ENCODE results near the gene FAF1.
"Not testable (repeated sequence)": the region's sequence is repeated elsewhere in the genome, so short reads cannot be mapped to it uniquely, and the experiment has no call there.

Gene FAF1

DNA sequence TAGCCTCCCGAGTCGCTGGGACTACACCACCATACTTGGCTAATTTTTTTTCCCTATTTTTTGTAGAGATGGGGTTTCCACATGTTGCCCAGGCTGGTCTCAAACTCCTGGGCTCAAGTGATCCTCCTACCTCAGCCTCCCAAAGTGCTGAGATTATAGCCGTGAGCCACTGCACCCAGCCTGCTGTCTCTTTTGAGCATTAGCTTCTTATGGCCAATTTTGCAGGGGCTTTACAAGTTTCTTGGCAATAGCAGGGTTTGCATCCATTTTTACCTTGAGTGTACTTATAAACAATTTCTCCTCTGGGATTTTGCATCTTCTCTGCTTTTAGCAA lies 432.1 kb downstream of the FAF1 start:
- DNase-seq = not testable (repeated sequence)

DNA sequence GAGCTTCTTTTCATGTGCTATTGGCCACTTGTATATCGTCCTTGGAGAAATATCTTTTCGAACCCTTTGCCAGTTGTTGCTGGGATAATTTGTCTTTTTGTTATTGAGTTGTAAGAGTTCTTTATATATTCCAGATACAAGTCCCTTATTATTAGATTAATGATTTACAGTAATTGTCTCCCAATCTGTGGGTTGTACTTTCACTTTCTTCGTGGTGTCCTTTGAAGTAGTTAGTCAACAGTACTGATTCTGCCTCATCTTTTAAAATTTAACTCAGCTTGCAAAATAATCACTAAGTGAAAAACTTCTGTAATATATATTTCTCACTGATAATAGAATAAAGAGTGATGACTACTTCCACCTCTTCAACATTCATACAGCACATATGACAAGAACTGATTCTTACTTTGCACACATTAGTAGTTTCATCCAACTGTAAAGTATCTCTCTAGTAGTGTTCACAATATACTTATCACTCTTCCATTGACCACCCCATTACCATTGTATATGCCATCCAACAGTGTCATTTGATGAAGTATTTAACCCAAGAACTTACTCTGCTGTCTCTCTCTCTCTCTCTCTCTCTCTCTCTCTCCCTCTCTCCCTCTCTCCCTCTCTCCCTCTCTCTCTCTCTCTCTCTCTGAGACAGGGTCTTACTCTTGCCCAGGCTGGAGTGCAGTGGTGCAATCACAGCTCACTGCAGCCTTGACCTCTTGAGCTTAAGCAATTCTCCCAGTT lies 432.6 kb downstream of the FAF1 start:
- DNase-seq = no peak

DNA sequence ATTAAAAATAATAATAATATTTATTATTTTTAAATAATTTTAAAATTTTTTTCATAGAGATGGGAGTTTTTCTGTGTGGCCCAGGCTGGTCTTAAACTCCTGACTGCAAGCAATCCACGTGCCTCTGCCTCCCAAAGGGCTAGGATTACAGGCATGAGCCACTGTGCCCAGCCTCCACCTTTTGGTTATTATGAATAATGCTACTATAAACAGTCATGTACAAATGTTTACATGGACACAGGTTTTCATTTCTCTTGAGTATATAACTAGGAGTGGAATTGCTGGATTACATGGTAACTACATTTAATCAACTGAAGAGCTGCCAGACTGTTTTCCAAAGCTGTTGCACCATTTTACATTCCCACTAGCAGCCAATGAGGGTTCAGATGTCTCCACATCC lies 433.6 kb downstream of the FAF1 start:
- no peak for DNase-seq

DNA sequence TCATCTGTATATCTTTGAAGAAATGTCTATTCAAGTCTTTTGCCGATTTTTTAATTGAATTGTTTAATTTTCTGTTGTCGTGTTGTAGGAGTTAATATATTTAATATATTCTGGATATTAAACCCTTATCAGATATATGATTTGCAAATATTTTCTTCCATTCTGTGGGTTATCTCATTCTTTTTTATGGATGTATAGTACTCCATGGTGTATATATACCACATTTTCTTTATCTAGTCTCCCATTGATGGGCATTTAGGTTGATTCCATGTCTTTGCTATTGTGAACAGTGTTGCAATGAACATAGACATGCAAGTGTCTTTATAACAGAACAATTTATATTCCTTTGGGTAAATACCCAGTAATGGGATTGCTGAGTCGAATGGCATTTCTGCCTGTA lies 436.5 kb downstream of the FAF1 start:
- DNase-seq = no peak

DNA sequence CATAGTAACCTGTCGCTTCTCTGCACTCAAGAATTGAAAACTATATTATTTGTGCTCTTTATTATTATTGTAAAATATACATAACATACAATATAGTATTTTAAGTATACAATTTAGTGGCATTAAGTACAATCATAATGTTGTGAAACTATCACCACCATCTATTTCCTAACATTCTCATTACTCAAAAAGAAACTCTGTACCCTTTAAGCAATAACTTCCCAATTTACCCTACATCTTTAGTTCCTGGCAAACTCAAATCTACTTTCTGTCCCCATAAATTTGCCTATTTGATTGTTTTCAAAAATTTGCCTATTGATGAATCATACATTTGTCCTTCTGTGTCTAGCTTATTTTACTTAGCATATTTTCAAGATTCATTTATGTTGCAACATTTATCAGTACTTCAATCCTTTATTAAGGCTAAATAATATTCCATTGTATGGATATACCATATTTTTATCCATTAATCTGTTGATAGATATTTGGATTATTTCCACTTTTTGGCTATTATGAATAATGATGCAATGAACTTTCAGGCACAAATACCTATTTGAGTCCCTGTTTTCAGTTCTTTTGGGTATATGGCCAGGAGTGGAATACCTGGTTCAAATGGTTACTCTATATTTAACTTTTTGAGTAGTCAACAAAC lies 437.2 kb downstream of the FAF1 start:
- DNase-seq = no peak

DNA sequence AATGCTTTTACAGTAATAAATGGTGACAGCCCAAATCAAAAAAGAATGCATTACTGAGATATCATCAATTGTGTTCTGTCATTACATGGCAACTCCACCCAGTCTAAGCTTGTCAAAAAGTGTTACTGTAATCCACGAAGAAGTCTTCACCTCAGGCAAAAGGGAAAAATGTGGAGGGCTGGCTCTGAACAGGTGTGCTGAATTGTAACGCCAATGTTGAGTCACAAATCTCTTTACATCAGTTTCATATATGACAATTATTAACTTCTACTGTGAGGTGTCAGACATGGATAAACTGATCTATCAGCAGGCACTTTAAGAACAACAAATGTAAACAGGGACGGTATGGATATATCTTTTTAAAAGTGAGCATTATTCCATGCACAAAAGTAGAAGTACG lies 438.4 kb downstream of the FAF1 start:
- no peak for DNase-seq

DNA sequence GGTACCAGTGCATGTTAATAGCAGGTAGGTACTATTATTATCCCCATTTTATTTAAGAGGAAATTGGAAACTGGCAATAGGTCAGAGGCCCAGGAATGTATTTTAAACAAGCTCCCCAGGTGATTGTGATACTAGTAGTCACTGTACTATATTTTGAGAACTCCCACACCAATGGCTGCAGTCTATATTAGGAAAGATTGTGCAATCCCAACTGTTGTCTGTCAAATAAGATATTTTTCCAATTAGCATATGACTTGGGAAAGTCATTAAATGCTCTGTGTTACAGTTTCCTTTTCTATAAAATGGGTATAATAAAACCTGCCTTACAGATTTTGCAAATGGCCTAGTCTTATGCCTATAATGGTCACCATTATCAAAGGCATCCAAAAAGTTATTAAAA lies 442.6 kb downstream of the FAF1 start:
- DNase-seq = no peak

DNA sequence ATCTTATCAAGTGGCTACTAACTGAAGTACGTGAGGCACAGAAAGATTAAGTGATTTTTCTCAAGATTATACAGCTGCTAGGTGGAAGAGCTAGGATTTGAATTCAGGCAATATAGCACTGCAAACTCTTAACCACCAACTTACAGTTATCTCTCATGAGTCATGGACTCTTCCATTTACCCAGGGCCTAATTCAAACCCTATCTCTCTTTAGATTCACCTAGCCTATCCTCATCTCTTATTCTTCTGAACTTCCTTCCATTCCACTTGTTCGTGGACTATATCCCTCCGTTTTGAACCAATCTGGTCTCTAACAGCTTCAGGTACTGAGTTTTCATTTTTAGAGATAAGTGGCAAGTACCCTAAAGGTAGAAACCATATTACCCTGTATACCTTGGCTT lies 444.0 kb downstream of the FAF1 start:
- no peak for DNase-seq

DNA sequence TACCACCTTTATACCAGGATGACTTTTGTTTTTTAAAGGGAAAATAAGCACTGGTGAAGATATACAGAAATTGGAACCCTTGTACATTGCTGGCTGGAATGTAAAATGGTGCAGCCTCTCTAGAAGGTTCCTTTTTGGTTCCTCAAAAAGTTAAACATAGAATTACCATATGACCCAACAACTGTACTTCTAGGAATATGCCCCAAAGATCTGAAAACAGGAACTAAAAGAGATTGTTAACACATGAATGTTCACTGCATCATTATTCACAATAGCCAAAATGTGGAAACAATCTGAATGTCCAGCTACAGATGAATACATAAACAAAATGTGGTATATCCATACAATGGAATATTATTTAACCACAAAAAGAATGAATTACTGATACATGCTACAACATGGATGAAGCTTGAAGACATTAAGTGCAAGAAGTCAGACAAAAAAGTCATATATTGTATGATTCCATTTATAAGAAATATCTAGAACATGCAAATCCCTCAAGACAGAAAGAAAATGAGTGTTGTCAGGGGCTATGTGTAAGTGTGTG lies 452.0 kb downstream of the FAF1 start:
- DNase-seq = no peak

DNA sequence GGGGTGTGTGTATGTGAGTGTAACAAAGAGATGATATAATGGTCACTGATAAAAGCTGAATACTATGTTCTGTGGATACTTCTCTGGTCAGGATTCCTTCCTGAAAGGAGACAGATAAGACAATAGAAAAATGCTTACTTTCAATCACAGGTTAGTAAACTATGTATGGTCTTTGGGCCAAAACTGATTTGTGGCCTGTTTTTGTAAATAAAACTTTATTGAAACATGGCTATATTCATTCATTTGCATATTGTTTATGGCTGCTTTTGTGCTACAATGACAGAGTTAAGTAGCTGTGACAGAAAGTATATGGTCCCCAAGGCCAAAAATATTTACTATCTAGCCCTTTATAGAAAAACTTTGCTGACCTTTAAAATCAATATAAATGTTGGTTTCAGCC lies 454.6 kb downstream of the FAF1 start:
- no peak for DNase-seq

DNA sequence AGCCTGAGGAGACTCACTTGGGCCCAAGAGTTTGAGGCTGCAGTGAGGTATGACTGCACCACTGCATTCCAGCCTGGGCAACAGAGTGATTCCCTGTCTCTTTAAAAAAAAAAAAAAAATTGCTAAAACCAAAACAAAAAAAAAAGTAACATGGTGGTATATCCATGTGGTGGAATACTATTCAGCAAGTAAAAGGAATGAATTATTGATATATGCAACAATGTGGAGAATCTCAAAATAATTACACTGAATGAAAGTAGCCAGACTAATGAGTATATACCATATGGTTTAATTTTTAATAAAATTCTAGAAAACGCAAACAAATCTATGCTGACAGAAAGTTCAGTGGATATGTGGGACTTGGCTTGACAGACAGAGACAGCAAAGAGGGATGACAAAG lies 456.6 kb downstream of the FAF1 start:
- DNase-seq = no peak

DNA sequence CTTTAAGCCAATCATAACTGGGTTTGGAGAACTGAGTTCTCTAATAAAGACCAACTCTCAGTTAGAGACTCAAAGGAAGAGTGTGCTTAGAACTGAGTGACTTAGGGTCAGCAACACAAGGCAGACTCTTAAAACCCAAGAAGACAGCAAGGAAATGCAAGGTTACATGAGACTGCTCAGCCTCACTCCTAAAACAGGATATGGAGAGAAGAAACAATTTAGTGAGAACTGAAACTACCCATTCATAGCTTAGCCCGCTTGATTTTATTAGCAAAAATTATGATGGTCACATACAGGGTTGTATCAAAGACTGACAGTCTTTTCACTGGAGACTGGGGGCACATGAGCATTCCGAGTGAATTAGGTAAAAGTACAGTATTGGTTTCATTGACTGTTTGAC lies 457.9 kb downstream of the FAF1 start:
- DNase-seq = no peak

DNA sequence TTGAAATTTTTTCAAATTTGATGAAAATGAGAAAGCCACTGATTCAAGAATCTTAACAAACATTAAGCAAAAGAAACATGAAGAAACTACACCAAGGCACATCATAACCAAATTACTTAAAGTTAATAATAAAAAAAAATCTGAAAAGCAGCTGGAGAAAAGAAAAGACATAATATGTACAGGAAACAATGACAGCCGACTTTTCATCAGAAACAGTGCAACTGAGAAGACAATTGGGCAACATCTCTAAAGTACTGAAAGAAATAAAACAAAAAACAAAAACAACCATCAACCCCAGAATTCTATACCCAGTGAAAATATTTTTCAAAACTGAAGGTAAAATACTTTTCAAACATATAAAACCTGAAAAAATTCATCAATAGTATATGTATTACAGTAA lies 463.1 kb downstream of the FAF1 start:
- no peak for DNase-seq

DNA sequence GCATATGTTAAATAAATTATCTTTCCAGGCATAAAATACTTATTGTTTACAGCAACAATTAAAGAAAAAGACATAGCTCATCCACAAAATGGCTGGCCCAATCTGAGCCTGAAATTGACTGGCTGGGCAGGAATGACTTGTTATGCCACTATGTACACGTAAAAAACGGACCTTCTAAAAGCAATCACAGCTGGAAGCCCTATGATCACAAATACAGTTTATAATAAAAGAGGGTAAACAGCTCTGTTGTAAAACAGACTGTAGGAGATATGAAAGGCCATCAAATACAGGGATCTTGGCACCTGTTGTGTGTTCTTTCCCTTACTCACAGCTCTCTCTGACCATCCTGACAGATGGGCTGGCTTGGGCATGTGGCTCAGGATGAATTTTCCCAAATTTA lies 466.4 kb downstream of the FAF1 start:
- no peak for DNase-seq

DNA sequence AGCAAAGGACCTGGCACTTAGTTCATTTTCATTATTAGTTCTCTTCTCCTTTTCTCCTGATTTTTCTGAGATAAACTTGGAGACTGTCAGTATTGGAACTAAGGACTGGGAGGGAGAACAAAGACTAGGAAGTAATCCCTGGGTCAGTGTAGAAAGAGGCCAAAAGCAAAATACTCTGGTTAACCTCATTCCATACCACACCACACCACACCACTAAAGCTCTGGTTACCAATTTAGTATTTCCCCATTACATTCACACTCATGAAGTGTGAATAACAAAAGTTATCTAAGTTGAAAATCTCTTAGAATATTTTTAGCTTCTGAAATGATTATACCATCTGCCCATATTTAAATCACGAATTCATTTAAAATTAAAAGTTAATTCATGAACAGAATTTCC lies 467.9 kb downstream of the FAF1 start:
- no peak for DNase-seq

DNA sequence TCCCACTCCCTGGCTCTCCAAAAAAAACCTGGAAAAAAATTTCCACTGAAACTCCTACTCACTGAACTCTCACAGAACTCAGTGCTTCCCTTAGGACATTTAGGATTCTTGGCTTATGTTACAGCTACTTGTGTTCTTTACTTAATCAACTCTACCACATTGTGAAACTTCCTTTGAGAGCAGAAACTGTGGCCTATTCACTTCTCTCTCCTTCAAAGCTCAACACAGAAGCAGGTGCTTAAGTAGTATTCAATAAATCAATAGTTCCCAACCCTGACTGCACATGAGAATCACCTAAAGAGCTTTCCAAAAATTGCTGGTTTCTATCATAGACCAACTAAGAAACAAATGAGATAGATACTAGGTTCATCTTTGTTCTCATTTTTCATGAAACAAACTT lies 468.9 kb downstream of the FAF1 start:
- DNase-seq = no peak

DNA sequence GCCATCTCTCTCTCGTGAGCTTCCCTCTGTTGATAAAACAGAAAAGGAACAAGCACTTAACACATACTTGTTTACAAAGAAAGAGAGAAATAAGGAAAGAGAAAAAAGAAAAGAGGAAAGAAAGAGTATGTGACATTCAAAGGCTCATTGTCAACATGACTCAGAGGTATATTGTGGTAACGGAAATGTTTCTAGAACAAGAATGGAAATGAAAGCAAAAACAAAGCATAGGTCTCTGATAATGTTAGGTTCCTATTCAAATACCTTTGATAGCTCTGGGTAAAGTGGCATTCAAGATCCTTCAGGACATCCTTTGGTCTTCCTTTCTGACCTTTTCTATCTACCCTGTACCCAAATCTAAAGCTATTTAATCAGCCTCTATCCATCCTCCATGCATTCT lies 469.4 kb downstream of the FAF1 start:
- no peak for DNase-seq

DNA sequence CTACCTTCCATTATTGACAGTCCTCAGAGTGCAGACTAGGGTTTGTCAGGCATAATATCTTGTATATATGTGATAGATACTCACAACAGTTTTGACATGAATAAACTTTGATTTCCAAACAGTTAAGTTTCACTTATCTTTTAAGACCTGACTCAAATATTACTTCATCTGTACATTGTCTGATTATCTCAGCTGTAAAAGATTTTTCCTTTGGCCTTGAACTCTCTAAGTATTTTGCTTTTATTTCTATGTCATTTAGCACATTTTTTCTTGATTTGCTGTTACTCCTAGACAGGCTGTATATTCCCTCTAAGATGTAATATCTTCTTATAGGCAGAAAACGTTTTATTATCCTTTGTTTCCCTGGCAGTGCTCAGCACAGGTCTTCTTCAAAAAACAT lies 471.2 kb downstream of the FAF1 start:
- no peak for DNase-seq

DNA sequence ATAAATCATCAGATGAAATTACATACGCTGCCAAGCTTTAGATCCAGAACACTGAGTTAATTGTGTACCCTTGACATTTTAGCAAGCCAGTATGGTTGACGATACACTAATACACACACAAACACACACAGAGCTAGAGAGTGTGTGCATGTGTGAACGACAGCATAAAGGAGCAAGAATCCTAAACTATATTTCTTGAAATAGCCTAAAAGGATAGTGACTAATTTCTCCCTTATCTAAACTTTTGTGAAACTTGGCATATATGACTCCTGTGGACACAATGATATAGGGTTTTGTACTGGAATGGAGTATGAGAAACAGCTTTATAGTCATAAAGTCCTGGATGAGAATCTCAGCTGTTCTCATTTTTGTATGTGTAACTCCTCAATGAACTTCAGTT lies 471.7 kb downstream of the FAF1 start:
- DNase-seq = no peak

DNA sequence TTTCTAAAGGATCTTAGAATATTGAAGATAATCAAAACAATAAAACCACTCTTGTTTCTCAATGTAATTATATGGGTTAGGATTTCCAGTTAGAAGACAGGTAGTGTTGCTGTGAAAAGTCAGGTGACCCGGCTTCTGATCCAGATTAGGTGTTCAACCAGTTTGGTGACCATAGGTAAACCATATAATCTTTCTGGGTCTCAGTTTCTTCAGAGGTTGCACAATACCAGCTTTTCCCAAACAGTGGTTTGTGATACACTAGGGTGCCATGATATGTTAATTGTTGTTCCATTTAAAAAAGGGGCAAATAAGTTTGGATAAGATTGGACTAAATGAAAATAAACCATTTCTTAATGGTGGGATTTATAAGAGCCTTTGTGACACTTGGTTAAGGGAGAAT lies 472.3 kb downstream of the FAF1 start:
- DNase-seq = no peak

DNA sequence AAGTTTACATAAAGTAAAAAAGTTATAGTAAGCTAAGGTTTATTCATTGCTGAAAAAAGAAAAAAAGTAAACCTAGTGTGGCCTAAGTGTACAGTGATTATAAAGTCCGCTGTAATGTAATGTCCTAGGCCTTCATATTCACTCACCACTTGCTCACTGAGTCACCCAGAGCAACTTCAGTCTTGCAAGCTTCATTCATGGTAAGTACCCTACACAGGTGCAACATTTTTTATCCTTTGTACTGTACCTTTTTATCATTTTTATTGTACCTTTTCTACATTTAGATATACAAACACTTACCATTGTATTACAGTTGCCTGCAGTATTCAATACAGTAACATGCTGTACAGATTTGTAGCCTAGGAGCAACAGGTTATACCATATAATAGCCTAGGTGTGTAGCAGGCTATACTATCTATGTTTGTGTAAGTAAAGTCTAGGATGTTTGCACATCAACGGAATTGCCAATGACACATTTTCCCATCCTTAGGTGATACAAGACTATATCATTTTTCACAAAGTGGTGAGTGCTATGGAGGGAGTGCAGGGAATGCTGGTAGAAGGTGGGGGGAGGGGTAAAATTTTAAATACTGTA lies 478.8 kb downstream of the FAF1 start:
- no peak for DNase-seq

DNA sequence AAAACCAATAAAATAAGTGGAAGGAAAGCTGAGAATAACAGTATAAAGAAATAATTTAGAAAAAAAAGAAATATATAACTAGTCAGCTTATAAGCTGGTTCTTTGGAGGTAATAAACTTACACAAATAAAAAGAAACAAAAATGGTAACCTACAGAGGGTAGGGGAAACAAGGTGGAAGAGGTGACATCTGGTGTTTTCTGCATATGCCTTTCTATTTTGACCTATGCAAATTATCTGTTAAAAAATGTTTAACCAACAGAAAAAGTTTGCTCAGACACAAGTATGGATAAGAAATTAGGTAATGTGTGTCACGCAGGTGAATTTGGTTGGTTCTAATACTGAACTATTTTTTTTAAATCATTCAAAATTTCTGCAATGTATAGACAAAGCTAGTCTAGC lies 483.3 kb downstream of the FAF1 start:
- no peak for DNase-seq

DNA sequence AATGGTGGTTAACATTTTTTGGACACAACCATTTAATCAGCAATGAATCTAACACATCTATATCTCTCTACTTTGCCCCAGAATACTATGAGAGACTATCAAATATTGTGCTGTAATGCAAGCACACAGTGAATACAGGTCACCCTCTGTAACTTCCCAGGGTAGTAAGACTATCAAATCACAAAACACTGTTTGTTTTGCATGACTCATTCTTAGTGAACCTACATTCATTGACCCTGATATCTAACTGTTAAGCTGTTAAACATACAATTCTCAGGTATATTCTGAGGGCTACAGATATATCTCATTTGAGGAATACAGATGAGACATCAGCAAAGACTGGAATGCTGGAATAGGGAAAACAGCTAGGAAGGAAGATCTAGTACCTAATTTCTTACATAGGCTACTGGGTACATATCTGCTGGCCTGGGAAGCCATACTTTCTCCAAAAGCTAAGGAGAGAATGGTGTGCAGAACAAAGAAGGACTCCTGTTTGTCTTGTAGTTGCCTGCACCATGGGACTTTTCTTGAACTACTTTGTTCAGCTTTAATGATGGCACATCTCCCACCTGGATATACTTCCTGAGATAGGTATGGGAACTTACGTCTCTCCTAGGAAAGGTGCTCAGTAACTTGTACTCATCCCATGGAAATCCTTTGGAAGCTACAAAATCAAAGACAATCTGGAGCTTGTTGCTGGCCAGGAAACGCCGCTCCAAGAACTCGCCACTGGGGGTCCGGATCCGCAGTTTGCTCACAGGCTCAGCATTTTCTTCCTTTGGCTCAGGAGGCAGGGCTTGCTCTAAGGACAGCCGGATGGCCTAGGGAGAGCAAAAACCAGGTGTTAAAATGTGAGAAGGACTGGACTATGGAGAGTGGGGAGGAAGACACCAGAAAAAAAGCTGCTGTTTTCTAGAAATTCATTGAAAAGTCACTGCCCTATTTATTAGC lies 484.9 kb downstream of the FAF1 start:
- DNase-seq = no peak

Measured in activated CD4-positive, alpha-beta T cell treated with anti-CD3 and anti-CD28 coated beads, Interleukin-2, amount 50 U/mL, for 1 hour (primary cell).